ENCODE measurements around the gene RABL6.
"Not testable (repeated sequence)": the region's sequence is repeated elsewhere in the genome, so short reads cannot be mapped to it uniquely, and the experiment has no call there.

Gene RABL6

DNA sequence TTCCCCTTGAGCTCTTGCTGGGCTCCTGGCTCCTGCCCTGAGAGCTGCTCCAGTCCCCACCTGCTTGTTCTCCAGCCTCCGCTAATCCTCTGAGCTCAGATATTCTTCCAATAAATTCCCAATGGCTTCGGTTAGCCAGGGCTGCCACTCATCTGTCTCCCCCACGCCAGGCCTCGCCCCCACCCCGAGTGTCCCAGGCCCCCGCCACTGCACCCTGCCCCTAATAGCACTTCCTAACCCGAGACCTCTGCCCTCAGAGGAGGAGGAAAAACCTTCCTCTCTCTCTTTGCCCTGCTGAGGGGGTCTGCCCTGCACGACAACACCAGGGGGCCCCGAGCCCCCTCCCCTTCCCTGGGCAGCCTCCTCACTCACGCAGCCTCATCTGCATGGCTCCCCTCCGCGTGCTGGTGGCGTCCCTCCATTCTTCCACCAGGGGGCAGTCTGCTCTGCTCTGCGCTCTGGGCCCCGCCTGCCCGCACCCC, 38.0 kb upstream of the RABL6 start:
- H3K4me3 ChIP-seq (ENCODE audit: low read length): no peak overlapping the region
- no peak for TF ChIP-seq ZNF274 (IDR thresholded peaks at IDR 0.05; ENCODE audit: low read depth, low read length)

- no peak for TF ChIP-seq ZNF274 (IDR thresholded peaks at IDR 0.05; ENCODE audit: low read depth, low read length)
Measured at GRCh38 chr9:136771907-136772415, 35.8 kb upstream of the RABL6 start.

GRCh38 chr9:136773386-136774044, 34.2 kb upstream of the RABL6 start:
- no peak overlapping the region for H3K4me3 ChIP-seq (ENCODE audit: low read length)
- TF ChIP-seq ZNF274 (IDR thresholded peaks at IDR 0.05; ENCODE audit: low read depth, low read length): no peak

More at GRCh38 chr9:136771907-136772415, 35.8 kb upstream of the RABL6 start:
- H3K4me3 ChIP-seq (ENCODE audit: low read length): no peak overlapping the region

DNA sequence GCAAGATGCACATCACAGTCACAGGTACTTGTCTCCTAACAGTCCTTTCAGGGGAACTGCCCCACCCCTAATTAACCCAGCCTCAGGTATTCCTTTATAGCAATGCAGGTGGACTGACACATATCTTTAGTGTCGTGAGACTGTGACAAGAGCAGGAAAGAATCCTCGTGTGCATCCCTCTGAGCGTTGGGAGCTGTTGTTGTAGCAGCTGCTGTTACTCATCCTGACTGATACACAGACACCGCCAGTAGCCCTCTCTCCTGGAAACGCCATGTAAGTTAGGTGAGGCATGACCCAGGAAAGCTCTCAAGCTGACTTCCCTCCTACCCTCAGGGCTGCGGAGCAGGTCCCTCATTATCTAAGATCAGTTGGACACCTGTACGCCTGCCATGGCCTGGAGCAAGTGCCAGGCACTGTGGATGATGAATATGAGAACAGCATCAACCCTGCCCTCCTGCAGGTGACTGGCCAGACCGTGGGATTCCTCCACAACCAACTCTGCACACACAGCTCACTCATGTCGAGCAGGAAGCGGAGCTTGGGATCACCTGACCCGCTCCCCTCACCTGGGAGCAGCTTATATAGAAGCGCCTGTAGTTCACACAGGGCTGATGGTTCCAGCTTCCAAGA, 33.2 kb upstream of the RABL6 start:
- H3K4me3 ChIP-seq (ENCODE audit: low read length): no peak overlapping the region
- TF ChIP-seq ZNF274 (IDR thresholded peaks at IDR 0.05; ENCODE audit: low read depth, low read length): no peak

- no peak for TF ChIP-seq ZNF274 (IDR thresholded peaks at IDR 0.05; ENCODE audit: low read depth, low read length)
- no peak overlapping the region for H3K4me3 ChIP-seq (ENCODE audit: low read length)
Measured at GRCh38 chr9:136775191-136775590, 32.6 kb upstream of the RABL6 start.

- TF ChIP-seq ZNF274 (IDR thresholded peaks at IDR 0.05; ENCODE audit: low read depth, low read length): no peak
- no peak overlapping the region for H3K4me3 ChIP-seq (ENCODE audit: low read length)
Measured at GRCh38 chr9:136776947-136777346, 30.8 kb upstream of the RABL6 start.

GRCh38 chr9:136777359-136777758, 30.4 kb upstream of the RABL6 start:
- H3K4me3 ChIP-seq (ENCODE audit: low read length): no peak overlapping the region
- TF ChIP-seq ZNF274 (IDR thresholded peaks at IDR 0.05; ENCODE audit: low read depth, low read length): no peak

GRCh38 chr9:136779808-136780207, 27.9 kb upstream of the RABL6 start:
- no peak for TF ChIP-seq ZNF274 (IDR thresholded peaks at IDR 0.05; ENCODE audit: low read depth, low read length)
- H3K4me3 ChIP-seq (ENCODE audit: low read length): no peak overlapping the region

- H3K4me3 ChIP-seq (ENCODE audit: low read length): no peak overlapping the region
- TF ChIP-seq ZNF274 (IDR thresholded peaks at IDR 0.05; ENCODE audit: low read depth, low read length): no peak
Measured at GRCh38 chr9:136782452-136782851, 25.3 kb upstream of the RABL6 start.

- H3K4me3 ChIP-seq (ENCODE audit: low read length): no peak overlapping the region
- TF ChIP-seq ZNF274 (IDR thresholded peaks at IDR 0.05; ENCODE audit: low read depth, low read length): no peak
Measured at GRCh38 chr9:136784249-136784996, 23.3 kb upstream of the RABL6 start.

GRCh38 chr9:136784997-136785361, 22.8 kb upstream of the RABL6 start:
- TF ChIP-seq ZNF274 (IDR thresholded peaks at IDR 0.05; ENCODE audit: low read depth, low read length): no peak
- no peak overlapping the region for H3K4me3 ChIP-seq (ENCODE audit: low read length)

DNA sequence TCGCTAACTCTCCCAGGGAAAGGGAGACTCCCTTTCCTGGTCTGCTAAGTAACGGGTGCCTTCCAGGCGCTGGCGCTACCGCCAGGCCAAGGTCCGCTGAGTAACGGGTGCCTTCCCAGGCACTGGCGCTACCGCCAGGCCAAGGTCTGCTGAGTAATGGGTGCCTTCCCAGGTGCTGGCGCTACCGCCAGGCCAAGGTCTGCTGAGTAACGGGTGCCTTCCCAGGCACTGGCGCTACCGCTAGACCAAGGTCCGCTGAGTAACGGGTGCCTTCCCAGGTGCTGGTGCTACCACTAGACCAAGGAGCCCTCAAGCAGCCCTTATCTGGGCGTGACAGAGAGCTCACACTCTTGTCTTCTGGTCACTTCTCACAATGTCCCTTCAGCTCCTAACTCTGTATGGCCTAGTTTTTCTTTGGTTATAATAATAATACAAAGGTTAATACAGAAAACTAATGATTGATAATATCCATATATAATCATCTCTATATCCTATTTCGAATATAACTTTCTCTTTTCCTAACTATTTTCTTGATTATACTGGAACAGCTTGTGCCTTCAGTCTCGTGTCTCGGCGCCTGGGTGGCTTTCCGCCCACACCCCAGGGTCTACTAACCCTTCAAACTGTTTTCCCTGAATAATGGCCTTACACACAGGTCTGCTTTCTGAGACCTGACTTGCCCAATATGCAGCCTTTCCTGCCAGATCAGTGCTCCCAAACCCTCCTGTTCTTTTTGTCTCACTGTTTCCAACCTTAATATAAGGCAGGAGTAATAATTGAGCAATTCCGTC, 22.0 kb upstream of the RABL6 start:
- H3K4me3 ChIP-seq (ENCODE audit: low read length): not testable (repeated sequence)

DNA sequence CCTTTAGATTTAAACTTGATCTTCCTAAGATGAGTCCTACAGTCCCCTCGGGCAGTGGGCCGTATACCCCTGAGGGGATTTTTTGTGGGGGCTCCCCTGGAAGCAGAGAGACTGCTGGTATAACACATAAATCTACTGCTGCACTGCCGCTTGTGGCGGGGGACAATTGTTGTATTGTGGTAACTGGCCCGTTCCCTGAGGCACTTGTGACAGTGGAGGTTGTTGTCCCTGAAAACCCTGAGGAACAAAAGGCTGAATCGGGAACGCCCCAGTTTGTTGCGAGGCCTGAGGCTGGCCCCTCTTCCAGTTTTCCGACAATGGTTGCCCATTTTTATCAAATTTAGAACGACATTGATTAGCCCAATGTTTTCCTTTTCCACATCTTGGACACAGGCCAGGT, 21.3 kb upstream of the RABL6 start:
- TF ChIP-seq ZNF274 (IDR thresholded peaks at IDR 0.05; ENCODE audit: low read depth, low read length): no peak
- H3K4me3 ChIP-seq (ENCODE audit: low read length): no peak overlapping the region

- not testable (repeated sequence) for H3K4me3 ChIP-seq (ENCODE audit: low read length)
Measured at GRCh38 chr9:136786983-136787382, 20.8 kb upstream of the RABL6 start.
